ENCODE data around the gene PTER. TPM values are rescaled to one million over a fixed set of nuclear protein-coding genes. Genes with fewer than 3 reads are reported as not detected.
A peak's percentile ranks its signal among the peaks of the same experiment; 100 is the strongest.

Gene PTER
- polyA plus RNA-seq, 1 experiment = 8.3 TPM

DNA sequence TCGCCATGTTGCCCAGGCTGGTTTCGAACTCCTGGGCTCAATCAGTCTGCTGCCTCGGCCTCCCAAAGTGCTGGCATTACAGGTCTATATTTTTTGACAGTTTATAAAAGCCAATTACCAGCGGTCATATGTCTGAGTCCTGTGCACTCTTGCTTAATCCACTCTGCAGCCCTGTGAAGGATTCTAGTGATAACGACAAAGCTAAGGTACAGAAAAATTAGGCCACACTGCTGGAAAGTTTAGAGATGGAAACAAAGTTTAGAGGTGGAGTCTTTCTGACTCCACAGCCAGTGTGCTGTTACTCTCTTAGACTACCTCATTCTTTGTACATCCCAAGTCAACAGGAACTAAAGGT lies 707 bp downstream of the PTER start:
- ChIA-PET CTCF (interaction anchor here (0.6 to 1.4 kb wide), 3 partner anchors 108 to 533 kb away, joined by 3 read pairs; no protein-coding TSS in a partner anchor), POLR2A (interaction anchor here (0.5 to 0.6 kb wide), 2 partner anchors 190 to 950 kb away, joined by 4 to 11 read pairs; no protein-coding TSS in a partner anchor)
- H3K27ac ChIP-seq (ENCODE audit: low read depth, low read length) = no peak overlapping the region
- H3K9me3 ChIP-seq (ENCODE audit: control insufficient read depth, insufficient read depth, low read length) = peaks cover 7% of the 10 kb centered on the region; the same call in 1 of the 2 replicates
- H3K4me3 ChIP-seq (ENCODE audit: low read depth, low read length) = peak overlapping the region; percentile 67
- TF ChIP-seq, protein P1, sequence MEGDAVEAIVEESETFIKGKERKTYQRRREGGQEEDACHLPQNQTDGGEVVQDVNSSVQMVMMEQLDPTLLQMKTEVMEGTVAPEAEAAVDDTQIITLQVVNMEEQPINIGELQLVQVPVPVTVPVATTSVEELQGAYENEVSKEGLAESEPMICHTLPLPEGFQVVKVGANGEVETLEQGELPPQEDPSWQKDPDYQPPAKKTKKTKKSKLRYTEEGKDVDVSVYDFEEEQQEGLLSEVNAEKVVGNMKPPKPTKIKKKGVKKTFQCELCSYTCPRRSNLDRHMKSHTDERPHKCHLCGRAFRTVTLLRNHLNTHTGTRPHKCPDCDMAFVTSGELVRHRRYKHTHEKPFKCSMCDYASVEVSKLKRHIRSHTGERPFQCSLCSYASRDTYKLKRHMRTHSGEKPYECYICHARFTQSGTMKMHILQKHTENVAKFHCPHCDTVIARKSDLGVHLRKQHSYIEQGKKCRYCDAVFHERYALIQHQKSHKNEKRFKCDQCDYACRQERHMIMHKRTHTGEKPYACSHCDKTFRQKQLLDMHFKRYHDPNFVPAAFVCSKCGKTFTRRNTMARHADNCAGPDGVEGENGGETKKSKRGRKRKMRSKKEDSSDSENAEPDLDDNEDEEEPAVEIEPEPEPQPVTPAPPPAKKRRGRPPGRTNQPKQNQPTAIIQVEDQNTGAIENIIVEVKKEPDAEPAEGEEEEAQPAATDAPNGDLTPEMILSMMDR (IDR thresholded peaks at IDR 0.05; ENCODE audit: low read depth, low read length) = no peak
- peaks cover 6% of the 10 kb centered on the region for H3K27me3 ChIP-seq (ENCODE audit: control insufficient read depth, insufficient read depth, low read length)
- DNase-seq (ENCODE audit: low read depth, low spot score) = no peak

DNA sequence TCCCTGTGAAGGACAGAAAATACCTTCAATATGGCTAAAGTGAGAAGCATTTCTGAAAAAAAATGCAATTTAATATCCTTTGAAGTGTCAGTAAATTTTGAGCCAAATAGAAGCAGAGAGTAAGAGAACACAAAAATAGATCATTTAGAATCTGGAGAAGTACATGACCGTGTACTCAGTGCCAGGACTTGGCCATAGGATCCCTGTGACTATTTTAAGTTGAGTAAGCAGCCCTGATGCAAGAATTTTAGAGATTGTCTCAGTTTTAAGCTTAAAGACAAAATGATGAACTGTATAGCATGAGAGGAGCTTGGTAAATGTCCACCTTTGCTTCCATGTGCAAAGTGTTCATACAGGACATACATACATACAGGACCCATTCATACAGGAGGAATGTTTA lies 2.5 kb downstream of the PTER start:
- TF ChIP-seq, protein P1 (IDR thresholded peaks at IDR 0.05; ENCODE audit: low read depth, low read length) = no peak
- ChIA-PET POLR2A (no interaction called here), CTCF (interaction anchor here (0.6 kb wide), 1 partner anchor 16 kb away, joined by 3 read pairs; no protein-coding TSS in a partner anchor)
- H3K4me3 ChIP-seq (ENCODE audit: low read depth, low read length) = no peak overlapping the region
- H3K27me3 ChIP-seq (ENCODE audit: control insufficient read depth, insufficient read depth, low read length) = peaks cover 2% of the 10 kb centered on the region
- peaks cover 7% of the 10 kb centered on the region; the same call in 1 of the 2 replicates for H3K9me3 ChIP-seq (ENCODE audit: control insufficient read depth, insufficient read depth, low read length)
- H3K27ac ChIP-seq (ENCODE audit: low read depth, low read length) = no peak overlapping the region
- no peak for DNase-seq (ENCODE audit: low read depth, low spot score)

DNA sequence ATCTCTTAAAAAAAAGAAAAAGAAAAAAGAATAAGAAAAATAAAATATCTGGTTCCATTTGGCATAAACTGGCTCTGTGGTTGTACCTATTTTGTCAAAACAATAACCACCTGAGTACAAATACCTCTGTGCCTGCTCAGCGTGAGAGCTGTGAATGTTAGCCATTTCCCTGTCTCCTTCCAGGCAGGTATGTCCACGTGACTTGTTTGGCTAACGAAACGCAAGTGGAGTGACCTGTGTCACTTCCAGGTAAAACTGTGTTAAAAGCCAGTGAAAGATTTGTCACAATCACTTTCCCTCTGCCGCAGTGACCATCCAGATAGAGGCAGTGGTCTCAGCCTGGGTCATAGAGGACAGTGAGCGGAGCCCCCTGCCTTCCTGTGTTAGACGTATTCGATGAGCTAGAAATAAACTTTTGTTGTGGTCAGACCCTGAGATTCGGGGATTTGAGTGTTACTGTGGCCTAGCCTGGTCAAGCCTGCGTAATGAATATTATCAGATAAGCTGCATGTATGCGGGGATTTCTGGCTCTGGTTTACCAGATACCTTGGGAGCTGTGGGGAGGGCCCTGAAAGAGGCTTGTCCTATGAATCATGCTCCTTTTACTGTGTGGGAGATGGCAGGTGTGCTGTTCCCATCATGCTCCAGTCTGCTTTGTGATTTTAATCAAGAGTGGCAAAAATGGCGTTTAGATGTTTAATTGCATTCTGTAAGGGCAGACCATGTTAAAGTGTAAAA lies 3.8 kb downstream of the PTER start:
- CTCF ChIA-PET = no interaction called here
- TF ChIP-seq, protein P1 (IDR thresholded peaks at IDR 0.05; ENCODE audit: low read depth, low read length) = no peak
- Histone ChIP-seq H3K27me3 (ENCODE audit: control insufficient read depth, insufficient read depth, low read length) (no peaks in the 10 kb centered on the region), H3K27ac (ENCODE audit: low read depth, low read length) (no peak overlapping the region), H3K9me3 (ENCODE audit: control insufficient read depth, insufficient read depth, low read length) (peaks cover 7% of the 10 kb centered on the region; the same call in 1 of the 2 replicates), H3K4me3 (ENCODE audit: low read depth, low read length) (no peak overlapping the region)
- no peak for DNase-seq (ENCODE audit: low read depth, low spot score)
- POLR2A ChIA-PET = interaction anchor here (0.6 kb wide), 1 partner anchor 11 kb away, joined by 4 read pairs; no protein-coding TSS in a partner anchor

DNA sequence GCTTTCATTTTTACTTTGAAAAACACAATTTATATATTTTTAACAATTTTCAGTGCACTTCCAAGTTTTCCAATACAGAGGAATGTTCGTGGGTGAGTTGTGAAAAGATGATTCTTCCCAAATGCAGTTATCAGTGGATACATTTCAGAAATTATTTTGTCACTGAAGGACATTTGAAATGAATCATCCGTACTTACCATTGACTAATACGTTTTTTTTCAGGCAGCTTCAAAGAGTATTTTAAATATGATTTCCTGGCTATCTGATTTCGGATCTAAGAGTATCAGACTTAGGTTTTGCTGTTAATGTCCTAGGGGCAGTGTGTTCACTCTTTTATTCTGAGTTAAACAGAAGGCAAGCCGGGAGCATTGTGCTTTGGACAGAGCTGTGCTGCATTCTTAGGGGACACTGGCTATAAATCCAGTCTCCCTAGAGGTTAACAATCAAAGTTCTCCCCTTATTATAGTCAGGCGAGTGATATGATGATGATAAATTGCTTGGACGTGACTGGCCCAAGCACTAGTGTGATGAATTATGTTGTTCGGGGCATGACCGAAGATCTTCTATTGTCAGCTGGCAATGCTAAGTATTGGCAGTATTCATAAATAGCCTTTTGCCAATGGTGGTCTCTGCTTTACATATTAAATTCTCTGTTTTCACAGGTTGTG lies 4.5 kb downstream of the PTER start:
- Histone ChIP-seq H3K4me3 (ENCODE audit: low read depth, low read length) (no peak overlapping the region), H3K27ac (ENCODE audit: low read depth, low read length) (no peak overlapping the region), H3K9me3 (ENCODE audit: control insufficient read depth, insufficient read depth, low read length) (peaks cover 7% of the 10 kb centered on the region; the same call in 1 of the 2 replicates), H3K27me3 (ENCODE audit: control insufficient read depth, insufficient read depth, low read length) (no peaks in the 10 kb centered on the region)
- ChIA-PET CTCF (no interaction called here), POLR2A (interaction anchor here (0.6 kb wide), 1 partner anchor 10 kb away, joined by 4 read pairs; no protein-coding TSS in a partner anchor)
- TF ChIP-seq, protein P1 (IDR thresholded peaks at IDR 0.05; ENCODE audit: low read depth, low read length) = no peak
- no peak for DNase-seq (ENCODE audit: low read depth, low spot score)

DNA sequence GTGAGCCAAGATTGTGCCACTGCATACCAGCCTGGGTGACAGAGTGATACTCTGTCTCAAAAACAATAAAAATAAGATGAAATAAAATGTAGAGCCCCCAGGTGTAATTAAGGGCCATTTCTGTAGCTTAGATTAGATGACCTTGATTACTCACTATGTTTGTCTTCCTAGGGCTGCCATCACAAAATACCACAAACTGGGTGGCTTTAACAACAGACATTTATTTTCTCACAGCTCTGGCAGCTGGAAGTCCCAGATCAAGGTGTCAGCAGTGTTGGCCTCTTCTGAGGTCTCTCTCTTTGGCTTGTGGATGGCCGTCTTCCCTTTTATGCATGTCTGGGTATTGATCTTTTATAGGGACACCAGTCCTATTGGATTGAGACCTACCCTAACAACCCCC lies 6.1 kb downstream of the PTER start:
- Histone ChIP-seq H3K27me3 (ENCODE audit: control insufficient read depth, insufficient read depth, low read length) (no peaks in the 10 kb centered on the region), H3K4me3 (ENCODE audit: low read depth, low read length) (no peak overlapping the region), H3K9me3 (ENCODE audit: control insufficient read depth, insufficient read depth, low read length) (no peaks in the 10 kb centered on the region), H3K27ac (ENCODE audit: low read depth, low read length) (no peak overlapping the region)
- ChIA-PET CTCF (interaction anchor here (0.6 kb wide), 1 partner anchor 370 kb away, joined by 4 read pairs; no protein-coding TSS in a partner anchor), POLR2A (no interaction called here)
- TF ChIP-seq, protein P1 (IDR thresholded peaks at IDR 0.05; ENCODE audit: low read depth, low read length) = no peak
- no peak for DNase-seq (ENCODE audit: low read depth, low spot score)
